Karpas-422 (cell line): ENCODE results near the gene THAP11. TPM values are rescaled to one million over a fixed set of nuclear protein-coding genes. Genes with fewer than 3 reads are reported as not detected.

Experiments used
- DNase-seq: peaks from one replicate; pipeline ENCODE4 v3.0.0-alpha.2; 2015
- H2AFZ ChIP-seq: fragments of 200-600 bp; sonication (generic); 2 replicates; pipeline ENCODE4 v1.6.1; 2014; ENCODE audit warnings: antibody characterized with exemption, low read length, mixed read lengths
- H3K27ac ChIP-seq: fragments of 200-600 bp; sonication (generic); 2 replicates; pipeline ENCODE4 v1.5.1; 2014; ENCODE audit warnings: mild to moderate bottlenecking, low read length, moderate library complexity
- H3K27me3 ChIP-seq: fragments of 200-600 bp; sonication (generic); 2 replicates; pipeline ENCODE4 v1.6.1; 2014; ENCODE audit warnings: low read length, mixed read lengths
- H3K36me3 ChIP-seq: fragments of 200-600 bp; sonication (generic); 2 replicates; pipeline ENCODE4 v1.6.1; 2014; ENCODE audit warnings: low read length, mixed read lengths; ENCODE audit not compliant: insufficient read depth
- H3K4me1 ChIP-seq: fragments of 200-600 bp; sonication (generic); 2 replicates; pipeline ENCODE4 v1.6.1; 2014; ENCODE audit warnings: mild to moderate bottlenecking, low read length, mixed read lengths
- H3K4me2 ChIP-seq: fragments of 200-600 bp; sonication (generic); 2 replicates; pipeline ENCODE4 v1.6.1; 2014; ENCODE audit warnings: low read length, low read depth, mild to moderate bottlenecking; ENCODE audit not compliant: poor library complexity, severe bottlenecking
- H3K4me3 ChIP-seq: fragments of 200-600 bp; sonication (generic); 2 replicates; pipeline ENCODE4 v1.5.1; 2014; ENCODE audit warnings: mild to moderate bottlenecking, antibody characterized with exemption, low read length, mixed read lengths
- H3K79me2 ChIP-seq: fragments of 200-600 bp; sonication (generic); 2 replicates; pipeline ENCODE4 v1.6.1; 2014; ENCODE audit warnings: mild to moderate bottlenecking, low read length, mixed read lengths
- H3K9ac ChIP-seq: fragments of 200-600 bp; sonication (generic); 2 replicates; pipeline ENCODE4 v1.6.0; 2014; ENCODE audit warnings: low read length
- H3K9me2 ChIP-seq: fragments of 200-600 bp; sonication (generic), shearing (Covaris generic); replicated peaks from 2 replicates; pipeline ENCODE4 v1.6.0; 2014; ENCODE audit warnings: mild to moderate bottlenecking, low read length, moderate library complexity; ENCODE audit not compliant: insufficient read depth
- H3K9me3 ChIP-seq: fragments of 300-700, 200-600 bp; sonication (generic); 2 replicates; pipeline ENCODE4 v1.6.1; 2014; ENCODE audit warnings: low read length, mixed read lengths
- H4K20me1 ChIP-seq: fragments of 200-600 bp; sonication (generic); 2 replicates; pipeline ENCODE4 v1.6.1; 2014; ENCODE audit warnings: mild to moderate bottlenecking, antibody characterized with exemption, low read length, low read depth; ENCODE audit not compliant: insufficient read depth
- total RNA-seq: library from RNA; depleted of rRNA; stranded (reverse); fragments of >200 nt; shearing (Covaris generic); gene quantifications from 2 replicates; pipeline ENCODE4 v1.2.3, GENCODE V29; 2014; ENCODE audit warnings: low replicate concordance

Gene THAP11
- total RNA-seq, 1 experiment from 2014 or later, result 57.1 TPM

GRCh38 chr16:67805718-67806427 is 36.2 kb upstream of the THAP11 start:
- no peak for DNase-seq
- Histone ChIP-seq H3K27me3 (no peaks in the 10 kb centered on the region), H3K36me3 (peaks cover 14% of the 10 kb centered on the region), H3K4me1 (peaks cover 38% of the 10 kb centered on the region), H3K9me2 (no peaks in the 10 kb centered on the region), H3K4me2 (peak overlapping the region; percentile 72), H3K4me3 (peak overlapping the region; percentile 87), H3K79me2 (peaks cover 50% of the 10 kb centered on the region), H4K20me1 (no peaks in the 10 kb centered on the region), H3K9ac (peak overlapping the region; percentile 84), H3K27ac (no peak overlapping the region), H3K9me3 (no peaks in the 10 kb centered on the region), H2AFZ (peak overlapping the region; percentile 67; the same call in 1 of the 2 replicates)

GRCh38 chr16:67806428-67807147 is 35.5 kb upstream of the THAP11 start, which contains the start of the genes RANBP10 and TSNAXIP1:
Gene RANBP10, minus strand, starts transcription at chr16:67806560. Its CDS starts 24 bp downstream, at chr16:67806536.
Gene TSNAXIP1, plus strand, starts transcription at chr16:67806889. Its CDS starts 261 bp downstream, at chr16:67807150.
- Histone ChIP-seq H2AFZ (peak within 1 kb of the TSS; percentile 95), H3K9me2 (no peaks in the 10 kb centered on the region), H3K27me3 (no peaks in the 10 kb centered on the region), H3K9ac (peak within 1 kb of the TSS; percentile 84), H3K4me3 (peak within 1 kb of the TSS; percentile 87), H3K9me3 (no peaks in the 10 kb centered on the region), H3K4me1 (peaks cover 37% of the 10 kb centered on the region), H3K79me2 (peaks cover 43% of the 10 kb centered on the region), H4K20me1 (no peaks in the 10 kb centered on the region), H3K27ac (no peak within 1 kb of the TSS), H3K36me3 (peaks cover 14% of the 10 kb centered on the region), H3K4me2 (peak within 1 kb of the TSS; percentile 89)
- peak; percentile 99 for DNase-seq

- H3K79me2 ChIP-seq, result peaks cover 37% of the 10 kb centered on the region
- no peaks in the 10 kb centered on the region for H3K9me3 ChIP-seq
- H3K4me3 ChIP-seq, result peak overlapping the region; percentile 87
- no peaks in the 10 kb centered on the region for H3K9me2 ChIP-seq
- H3K36me3 ChIP-seq, result peaks cover 11% of the 10 kb centered on the region
- H3K9ac ChIP-seq, result peak overlapping the region; percentile 73
- H3K4me2 ChIP-seq, result peak overlapping the region; percentile 89
- H3K4me1 ChIP-seq, result peaks cover 31% of the 10 kb centered on the region
- no peak for DNase-seq
- 0 out of 2 replicates have a peak, but pooled peaks cover 2% of the 10 kb centered on the region for H4K20me1 ChIP-seq
- H3K27ac ChIP-seq, result no peak overlapping the region
- peak overlapping the region; percentile 95 for H2AFZ ChIP-seq
- H3K27me3 ChIP-seq, result no peaks in the 10 kb centered on the region
These were observed 34.9 kb upstream of the THAP11 start for GRCh38 chr16:67807148-67807682.

DNA sequence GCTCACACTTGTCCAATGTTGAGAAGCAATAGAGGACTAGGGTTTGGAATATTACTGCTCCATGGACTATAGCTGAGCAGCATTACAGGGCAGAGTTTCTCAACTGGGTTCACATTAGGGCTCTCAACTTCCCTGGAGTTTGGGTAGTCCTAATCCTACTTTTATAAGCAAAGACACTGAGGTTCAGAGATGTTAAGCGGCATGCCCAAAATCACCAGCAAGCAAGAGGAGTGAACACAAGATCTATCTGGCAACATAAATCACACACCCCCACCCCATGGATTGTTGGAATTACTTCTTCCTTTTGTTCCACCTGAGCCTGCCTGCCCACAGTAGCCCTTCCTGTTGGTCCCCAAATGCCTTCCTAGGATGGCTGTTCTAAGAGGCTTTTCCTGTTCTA is 30.2 kb upstream of the THAP11 start:
- Histone ChIP-seq H2AFZ (no peak overlapping the region), H4K20me1 (0 out of 2 replicates have a peak, but pooled peaks cover 2% of the 10 kb centered on the region), H3K79me2 (no peaks in the 10 kb centered on the region), H3K9me3 (no peaks in the 10 kb centered on the region), H3K27me3 (no peaks in the 10 kb centered on the region), H3K27ac (no peak overlapping the region), H3K4me2 (no peak overlapping the region), H3K9ac (no peak overlapping the region), H3K36me3 (no peaks in the 10 kb centered on the region), H3K4me3 (no peak overlapping the region), H3K4me1 (peaks cover 13% of the 10 kb centered on the region), H3K9me2 (no peaks in the 10 kb centered on the region)
- DNase-seq, result no peak

DNA sequence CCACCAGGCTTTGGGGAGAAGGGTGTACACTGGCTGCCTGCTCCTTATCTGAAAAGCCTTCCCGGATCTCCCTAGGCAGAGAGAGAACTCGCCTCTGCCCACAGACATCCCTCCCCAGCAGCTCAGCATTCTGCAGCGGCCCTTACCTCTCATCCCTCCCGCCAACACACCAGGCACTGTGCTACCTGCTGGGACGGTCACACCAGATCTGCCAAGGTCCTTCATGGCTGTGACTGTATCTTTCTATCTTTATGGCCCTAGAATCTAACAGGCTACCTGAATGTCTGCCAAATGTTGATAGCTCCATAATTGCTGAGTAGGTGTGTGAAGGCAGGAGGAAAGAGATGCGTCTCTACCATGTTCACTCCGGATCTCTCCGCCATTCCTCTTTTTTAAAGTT is 27.6 kb upstream of the THAP11 start:
- H3K79me2 ChIP-seq, result no peaks in the 10 kb centered on the region
- 0 out of 2 replicates have a peak, but pooled peaks cover 2% of the 10 kb centered on the region for H4K20me1 ChIP-seq
- no peaks in the 10 kb centered on the region for H3K9me3 ChIP-seq
- no peaks in the 10 kb centered on the region for H3K27me3 ChIP-seq
- H3K36me3 ChIP-seq, result no peaks in the 10 kb centered on the region
- H3K4me3 ChIP-seq, result no peak overlapping the region
- H3K27ac ChIP-seq, result no peak overlapping the region
- H3K9me2 ChIP-seq, result no peaks in the 10 kb centered on the region
- DNase-seq, result no peak
- H2AFZ ChIP-seq, result no peak overlapping the region
- peaks cover 3% of the 10 kb centered on the region for H3K4me1 ChIP-seq
- no peak overlapping the region for H3K4me2 ChIP-seq
- no peak overlapping the region for H3K9ac ChIP-seq

DNA sequence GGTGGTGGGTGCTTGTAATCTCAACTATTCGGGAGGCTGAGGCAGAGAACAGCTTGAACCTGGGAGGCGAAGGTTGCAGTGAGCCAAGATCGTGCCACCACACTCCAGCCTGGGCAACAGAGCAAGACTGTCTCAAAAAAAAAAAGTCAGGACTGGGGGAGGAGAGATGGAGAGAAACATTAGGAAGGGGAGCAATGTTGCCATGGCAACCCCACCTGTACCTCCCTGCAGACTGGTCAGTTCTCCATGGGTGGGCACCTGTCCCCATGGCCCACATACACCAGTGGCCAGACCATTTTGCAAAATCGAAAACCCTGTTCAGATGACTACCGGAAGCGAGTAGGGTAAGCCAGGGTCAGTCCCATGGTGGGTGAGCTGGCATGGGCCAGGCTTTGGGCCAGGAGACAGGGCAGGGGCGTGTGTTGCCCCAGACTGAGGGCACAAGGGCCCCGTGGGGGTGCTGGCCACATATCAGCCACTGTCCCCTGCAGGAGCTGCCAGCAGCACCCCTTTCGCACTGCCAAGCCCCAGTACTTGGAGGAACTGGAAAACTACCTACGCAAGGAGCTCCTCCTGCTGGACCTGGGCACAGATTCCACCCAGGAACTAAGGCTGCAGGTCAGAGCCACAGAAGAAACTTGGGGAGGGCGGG is 21.4 kb upstream of the THAP11 start:
- no peak overlapping the region for H2AFZ ChIP-seq
- H3K4me1 ChIP-seq, result peaks cover 3% of the 10 kb centered on the region
- H3K27me3 ChIP-seq, result no peaks in the 10 kb centered on the region
- H3K36me3 ChIP-seq, result no peaks in the 10 kb centered on the region
- H3K4me3 ChIP-seq, result no peak overlapping the region
- H4K20me1 ChIP-seq, result no peaks in the 10 kb centered on the region
- no peaks in the 10 kb centered on the region for H3K79me2 ChIP-seq
- no peak for DNase-seq
- H3K9ac ChIP-seq, result no peak overlapping the region
- H3K27ac ChIP-seq, result no peak overlapping the region
- H3K4me2 ChIP-seq, result no peak overlapping the region
- H3K9me2 ChIP-seq, result no peaks in the 10 kb centered on the region
- no peaks in the 10 kb centered on the region for H3K9me3 ChIP-seq

DNA sequence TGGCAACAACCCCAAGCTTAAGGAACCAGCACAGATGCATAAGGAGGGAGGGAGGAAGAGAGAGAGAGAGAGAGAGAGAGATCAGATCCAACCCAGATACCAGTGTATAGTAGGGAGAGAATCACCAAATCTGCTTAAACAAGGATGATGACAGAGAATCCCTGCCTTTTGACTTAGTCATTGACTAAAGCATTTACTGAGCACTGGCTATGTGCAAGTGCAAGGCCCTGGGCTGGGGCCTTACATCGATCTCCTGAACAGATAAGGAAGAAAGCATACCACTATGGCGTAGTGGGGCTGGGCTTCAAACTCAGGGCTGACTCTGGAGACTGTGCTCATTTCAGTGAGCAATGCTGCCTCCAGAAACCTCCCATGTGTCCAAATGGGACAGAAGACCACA is 19.6 kb upstream of the THAP11 start:
- no peaks in the 10 kb centered on the region for H3K36me3 ChIP-seq
- no peak overlapping the region for H2AFZ ChIP-seq
- no peak for DNase-seq
- H3K27me3 ChIP-seq, result no peaks in the 10 kb centered on the region
- H4K20me1 ChIP-seq, result no peaks in the 10 kb centered on the region
- no peaks in the 10 kb centered on the region for H3K9me3 ChIP-seq
- H3K4me3 ChIP-seq, result no peak overlapping the region
- H3K27ac ChIP-seq, result no peak overlapping the region
- no peak overlapping the region for H3K9ac ChIP-seq
- no peaks in the 10 kb centered on the region for H3K4me1 ChIP-seq
- H3K79me2 ChIP-seq, result no peaks in the 10 kb centered on the region
- no peak overlapping the region for H3K4me2 ChIP-seq
- no peaks in the 10 kb centered on the region for H3K9me2 ChIP-seq

DNA sequence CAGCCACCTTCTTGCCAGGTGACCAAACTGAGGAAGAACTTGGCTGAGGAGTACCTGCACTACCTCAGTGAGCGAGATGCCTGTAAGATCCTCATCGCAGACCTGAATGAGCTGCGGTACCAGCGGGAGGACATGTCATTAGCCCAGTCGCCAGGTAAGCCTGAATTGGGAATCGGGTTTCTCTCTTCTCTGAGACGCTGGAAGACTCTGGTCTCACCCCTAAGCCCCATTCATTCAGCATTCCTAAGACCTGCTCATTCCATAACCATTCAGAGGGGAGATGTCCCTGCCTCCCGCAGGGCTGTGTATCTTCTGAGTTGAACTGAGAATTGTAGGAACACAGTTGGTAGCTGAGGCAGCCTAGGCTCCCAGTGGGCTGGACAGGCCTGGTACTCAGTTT is 17.0 kb upstream of the THAP11 start:
- DNase-seq, result peak; percentile 37
- Histone ChIP-seq H3K4me1 (no peaks in the 10 kb centered on the region), H2AFZ (no peak overlapping the region), H3K36me3 (no peaks in the 10 kb centered on the region), H3K79me2 (no peaks in the 10 kb centered on the region), H3K9me3 (no peaks in the 10 kb centered on the region), H3K4me2 (no peak overlapping the region), H4K20me1 (no peaks in the 10 kb centered on the region), H3K9me2 (no peaks in the 10 kb centered on the region), H3K9ac (no peak overlapping the region), H3K27me3 (no peaks in the 10 kb centered on the region), H3K27ac (no peak overlapping the region), H3K4me3 (no peak overlapping the region)
